Activated CD4-positive, alpha-beta T cell treated with anti-CD3 and anti-CD28 coated beads, Interleukin-10, Interleukin-2, amounts not matched to agents 100 ng/mL and 50 ng/mL, durations not matched to agents 16 hours and 8 hours (primary cell): Measurements from ENCODE around the gene OSBPL6.

Experiments
- DNase-seq: peaks from one replicate; pipeline ENCODE4 v3.0.0-alpha.2; 2020

OSBPL6 gene

DNA sequence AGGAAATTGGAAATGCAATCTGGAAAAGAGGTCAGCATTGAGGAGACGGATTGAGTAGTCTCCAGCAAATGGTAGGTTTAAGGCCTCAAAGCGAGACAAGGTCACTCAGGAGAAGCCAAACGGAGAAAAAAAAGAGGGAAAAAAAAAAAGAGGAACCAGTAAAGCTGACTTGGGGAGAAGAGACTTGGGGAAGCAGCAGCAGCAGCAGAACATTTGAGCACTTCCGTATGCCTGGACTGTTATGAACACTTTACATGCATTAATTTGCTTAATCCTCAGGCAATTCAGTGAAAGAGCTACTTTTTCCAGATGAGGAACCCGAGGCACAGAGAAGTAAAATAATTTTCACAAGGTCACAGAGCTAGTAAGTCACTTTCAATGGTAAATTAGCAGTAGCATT, 81.3 kb downstream of the OSBPL6 start:
- DNase-seq: no peak

DNA sequence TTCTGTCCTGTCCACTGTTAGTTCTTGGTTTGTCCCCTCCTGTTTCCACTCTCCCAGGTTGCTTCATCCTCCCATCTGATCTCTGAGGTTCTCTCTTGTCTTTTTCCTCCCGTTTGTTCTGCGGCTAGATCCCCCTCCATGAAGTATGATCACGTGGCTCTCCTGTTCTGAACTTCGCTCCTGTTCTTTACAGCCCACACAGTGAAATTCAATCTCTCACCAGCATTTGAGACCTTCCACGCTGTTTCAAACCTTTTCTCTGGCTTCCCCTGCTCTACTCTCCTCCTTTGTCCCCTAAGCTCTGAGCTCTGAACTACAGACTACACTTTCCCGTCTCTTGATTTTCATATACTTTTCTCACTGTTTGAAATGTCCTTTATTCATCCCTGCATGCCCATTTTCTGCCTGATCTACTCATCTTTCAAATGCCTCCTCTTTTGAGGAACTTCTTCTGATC, 83.5 kb downstream of the OSBPL6 start:
- no peak for DNase-seq

DNA sequence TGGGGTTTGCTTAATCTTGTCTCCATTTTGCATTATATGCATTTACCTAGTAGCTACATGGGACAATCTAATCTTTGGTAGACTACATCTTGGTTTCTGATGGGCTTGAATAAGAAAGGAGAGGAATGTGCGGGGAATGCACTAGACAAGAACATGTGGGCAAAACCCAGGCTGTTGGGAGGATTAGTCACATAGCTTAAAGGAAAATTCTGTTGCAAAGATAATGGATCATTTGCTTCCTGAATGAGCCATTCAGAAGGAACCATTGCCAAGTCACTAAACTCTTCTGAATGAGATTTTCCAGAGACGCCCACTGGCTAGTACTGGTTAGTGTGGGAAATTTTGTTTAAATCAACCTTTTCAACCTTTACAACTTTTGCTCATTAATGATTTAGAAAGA, 84.8 kb downstream of the OSBPL6 start:
- DNase-seq: no peak

DNA sequence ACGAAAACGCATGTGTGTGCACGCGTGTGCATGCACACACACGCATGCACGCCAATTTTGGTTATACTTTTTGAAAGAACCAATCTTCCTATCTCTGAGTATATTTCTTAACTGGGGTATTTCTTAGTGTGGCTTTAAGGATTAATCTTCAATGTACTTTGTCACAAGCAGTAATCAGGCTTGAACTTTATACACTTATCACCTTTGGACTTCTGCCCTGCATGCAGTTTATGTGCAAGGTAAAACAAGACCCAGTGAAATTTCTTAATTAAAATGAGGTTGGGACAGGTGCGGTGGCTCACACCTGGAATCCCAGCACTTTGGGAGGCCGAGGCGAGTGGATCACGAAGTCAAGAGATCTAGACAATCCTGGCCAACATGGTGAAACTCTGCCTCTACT, 85.3 kb downstream of the OSBPL6 start:
- no peak for DNase-seq

DNA sequence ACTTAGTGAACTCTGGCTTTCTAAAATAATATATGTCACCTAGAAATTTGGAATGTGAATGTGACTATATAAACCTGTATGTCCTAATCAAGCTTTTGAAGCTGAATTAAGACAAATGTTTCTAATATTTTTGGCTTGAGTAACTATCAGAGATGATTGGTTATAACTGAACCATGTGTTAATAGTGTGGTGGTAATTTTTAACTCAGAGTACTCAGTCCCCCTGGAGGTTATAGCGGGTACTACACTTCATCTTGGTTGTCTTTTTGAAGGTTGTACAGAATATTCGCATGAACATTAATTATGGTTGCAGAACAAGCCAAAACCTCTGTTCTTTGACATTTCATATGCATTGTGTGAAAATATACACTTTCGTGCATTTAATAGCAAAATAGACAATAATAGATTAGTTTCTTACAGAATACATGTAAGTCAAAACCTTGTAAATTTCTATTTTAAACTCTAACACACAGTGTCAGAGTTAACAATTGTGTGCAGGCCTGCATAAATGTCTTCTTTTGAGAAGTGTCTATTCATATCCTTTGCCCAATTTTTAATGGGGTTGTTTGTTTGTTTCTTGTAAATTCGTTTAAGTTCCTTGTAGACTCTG, 86.0 kb downstream of the OSBPL6 start:
- DNase-seq: peak; percentile 51

DNA sequence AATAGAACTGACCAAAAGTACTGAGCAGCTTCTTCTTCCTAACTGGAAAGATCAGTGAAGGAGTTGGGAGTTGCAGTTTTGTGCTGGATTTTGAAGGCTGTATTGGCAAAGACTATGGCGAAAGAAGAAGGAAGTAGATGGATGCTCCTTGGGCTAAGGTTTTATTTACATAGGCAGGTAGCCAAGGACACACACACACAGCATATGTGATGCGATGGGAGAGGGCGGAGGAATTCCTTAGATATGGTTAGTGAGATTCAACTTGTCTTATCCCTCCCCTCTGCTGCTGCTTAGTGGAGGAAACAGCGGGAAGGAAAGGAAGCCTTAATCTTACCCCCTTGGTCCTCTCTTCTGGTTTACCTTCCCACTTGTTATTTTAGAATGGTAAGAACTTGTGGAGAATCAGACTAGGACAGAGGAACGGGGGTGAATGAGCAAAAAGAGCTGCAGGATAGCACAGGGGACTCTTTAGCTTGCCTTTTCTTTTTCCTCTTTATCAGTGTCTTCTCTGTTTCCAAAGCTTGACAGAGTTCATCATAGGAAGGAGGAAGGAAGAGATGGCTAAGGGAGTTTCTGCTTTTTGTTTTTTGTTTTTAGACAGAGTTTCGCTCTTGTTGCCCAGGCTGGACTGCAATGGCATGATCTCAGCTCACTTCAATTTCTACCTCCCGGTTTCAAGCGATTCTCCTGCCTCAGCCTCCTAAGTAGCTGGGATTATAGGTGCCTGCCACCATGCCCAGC, 87.9 kb downstream of the OSBPL6 start:
- no peak for DNase-seq

DNA sequence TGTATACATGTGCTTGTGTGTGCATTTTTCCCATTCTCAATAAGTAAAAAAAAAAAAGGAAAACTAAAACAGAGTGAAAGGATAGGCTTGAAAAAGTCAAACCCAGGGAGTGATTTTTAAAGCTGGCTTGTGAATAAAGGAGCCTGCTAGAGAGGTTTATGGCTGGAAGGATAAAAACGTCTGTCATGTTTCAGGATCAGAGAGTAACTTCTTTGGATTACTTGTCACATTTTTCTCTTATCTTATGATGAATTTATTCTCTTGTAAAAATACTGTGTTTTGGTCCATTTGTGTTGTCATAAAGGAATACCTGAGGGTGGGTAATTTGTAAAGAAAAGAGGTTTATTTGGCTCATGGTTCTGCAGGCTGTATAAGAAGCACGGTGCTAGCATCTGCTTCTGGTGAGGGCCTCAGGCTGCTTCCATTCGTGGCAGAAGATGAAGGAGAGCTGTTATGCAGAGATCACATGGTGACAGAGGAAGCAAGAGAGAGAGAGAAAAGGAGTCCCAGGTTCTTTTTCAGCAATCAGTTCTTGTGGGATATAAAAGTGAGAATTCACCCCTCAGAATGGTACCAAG, 89.1 kb downstream of the OSBPL6 start:
- no peak for DNase-seq

DNA sequence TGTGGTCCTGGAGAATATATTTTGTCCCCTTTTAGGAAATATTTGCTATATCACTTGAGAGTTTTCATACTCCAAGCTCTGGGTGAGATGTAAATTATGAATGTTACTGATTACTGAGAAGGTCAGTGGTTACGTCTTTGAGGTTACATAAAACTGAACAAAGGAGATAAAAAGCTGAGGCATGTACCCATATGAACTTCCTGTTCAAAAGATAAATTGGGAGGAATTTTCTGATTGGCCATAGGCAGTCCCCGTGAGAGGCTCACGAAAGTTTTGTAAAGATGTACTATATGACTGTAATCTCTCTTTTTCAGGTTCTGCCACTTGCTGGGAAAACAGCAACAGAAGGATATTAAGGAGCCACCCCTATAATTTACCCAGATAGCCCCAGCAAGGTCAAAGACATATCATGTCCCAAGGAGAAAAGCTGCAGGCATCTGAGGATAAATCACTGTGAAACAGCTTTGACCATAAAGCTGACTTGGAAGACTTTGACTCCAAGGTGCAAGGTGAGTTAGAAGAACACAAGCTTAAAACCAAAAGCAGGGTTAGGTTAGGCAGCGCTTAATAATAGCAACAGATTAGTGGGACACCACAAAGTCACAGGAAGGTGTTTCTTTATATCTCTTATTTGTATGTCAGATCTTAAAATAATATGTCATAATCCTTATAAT, 90.4 kb downstream of the OSBPL6 start:
- no peak for DNase-seq

DNA sequence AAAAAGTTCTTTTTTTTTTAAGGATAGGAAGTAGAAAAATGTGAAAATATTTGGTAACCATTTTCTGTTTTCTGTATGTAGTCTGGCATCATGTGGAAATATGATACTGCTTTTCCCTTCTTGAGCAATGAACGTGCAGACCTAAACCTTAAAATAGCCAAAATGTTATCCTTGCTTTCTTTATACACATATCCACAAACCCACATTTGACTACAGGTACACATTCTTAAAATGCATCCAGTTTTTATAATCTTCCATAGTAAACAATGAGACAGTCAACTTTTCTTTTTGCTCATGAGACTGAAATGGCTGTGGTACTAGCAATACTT, 90.9 kb downstream of the OSBPL6 start:
- DNase-seq: no peak

DNA sequence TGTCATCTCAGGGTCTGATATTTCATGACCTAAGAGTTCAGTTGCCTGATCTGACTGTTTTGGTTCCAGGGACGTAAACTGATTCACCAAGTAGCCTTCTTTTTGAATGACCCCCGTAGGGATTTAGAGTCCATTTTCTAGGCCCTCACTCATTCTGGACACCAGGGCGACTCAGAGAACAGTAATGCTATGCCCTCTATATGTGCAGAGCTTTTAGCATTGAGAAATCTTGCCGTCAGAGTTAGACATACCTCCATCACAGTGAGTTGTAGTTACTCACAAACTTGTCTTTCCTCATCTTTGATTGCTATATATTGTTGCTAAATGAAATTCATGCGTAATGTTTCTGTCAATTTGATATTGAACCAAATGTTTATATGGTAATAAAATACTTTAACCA, 92.3 kb downstream of the OSBPL6 start:
- no peak for DNase-seq

DNA sequence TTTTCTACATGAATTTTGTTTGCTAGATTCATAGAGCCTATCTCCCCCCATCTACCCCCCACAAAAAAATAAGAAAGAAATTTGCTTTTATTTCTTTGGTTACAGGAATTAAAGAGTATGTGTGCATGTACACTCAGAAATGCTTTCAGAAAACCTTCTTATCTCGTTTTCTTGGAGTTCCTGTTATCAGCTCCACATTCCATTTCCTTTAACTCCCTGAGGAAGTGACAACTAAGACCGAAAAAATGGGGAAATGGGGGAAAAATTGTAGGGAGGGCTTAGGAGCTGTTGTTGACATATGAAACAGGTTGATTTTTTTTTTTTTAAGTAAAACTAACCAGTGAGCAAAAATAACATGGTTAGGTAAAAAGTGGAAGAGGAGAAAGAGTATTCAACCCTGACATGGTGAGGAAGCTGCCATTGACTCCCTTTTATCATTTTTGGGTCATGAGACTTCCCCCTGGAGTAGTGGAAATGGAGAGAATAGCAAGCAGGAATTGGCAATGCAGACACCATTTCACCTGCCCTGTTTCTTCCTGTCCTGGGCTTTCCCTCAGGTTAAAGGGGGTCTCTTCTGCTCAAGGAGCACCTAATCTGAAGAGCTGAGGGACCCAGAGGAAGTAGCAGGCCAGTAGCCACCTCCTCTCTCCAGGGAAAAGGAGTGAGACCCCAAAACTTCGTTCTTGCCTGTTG, 93.5 kb downstream of the OSBPL6 start:
- no peak for DNase-seq

DNA sequence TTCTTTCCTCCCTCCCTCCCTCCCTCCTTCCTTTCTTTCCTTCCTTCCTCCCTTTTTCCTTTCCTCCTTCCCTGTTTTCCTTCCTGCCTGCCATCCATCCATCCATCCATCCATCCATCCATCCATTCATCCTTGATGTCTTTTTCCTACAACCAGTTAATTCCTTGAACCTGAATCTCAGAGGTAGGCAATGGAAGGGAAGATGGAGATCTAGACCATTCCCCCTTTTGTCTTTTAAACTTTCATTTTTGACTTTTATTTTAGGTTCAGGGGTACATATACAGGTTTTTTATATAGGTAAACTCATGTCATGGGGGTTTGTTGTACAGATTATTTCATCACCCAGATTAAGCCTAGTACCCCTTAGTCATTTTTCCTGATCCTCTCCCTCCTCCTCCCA, 97.4 kb downstream of the OSBPL6 start:
- no peak for DNase-seq

DNA sequence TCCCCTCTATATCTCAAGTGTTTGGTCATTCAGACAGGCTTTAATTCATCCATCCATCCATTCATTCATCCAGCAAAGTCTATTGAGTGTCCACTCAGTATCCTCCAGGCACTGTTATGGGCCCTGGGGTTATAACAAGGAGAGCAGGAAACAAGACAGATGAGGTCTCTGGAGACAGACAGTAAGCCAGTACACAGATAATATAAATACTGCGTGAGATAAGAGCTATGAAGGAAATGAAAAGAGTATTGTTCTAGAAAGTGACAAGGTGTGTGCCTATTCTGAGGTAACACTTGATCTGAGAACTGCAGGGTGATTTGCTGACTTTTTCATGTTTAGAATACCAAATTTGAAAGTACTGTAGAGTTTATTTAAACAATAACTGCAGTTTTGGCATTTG, 98.3 kb downstream of the OSBPL6 start:
- DNase-seq: no peak

DNA sequence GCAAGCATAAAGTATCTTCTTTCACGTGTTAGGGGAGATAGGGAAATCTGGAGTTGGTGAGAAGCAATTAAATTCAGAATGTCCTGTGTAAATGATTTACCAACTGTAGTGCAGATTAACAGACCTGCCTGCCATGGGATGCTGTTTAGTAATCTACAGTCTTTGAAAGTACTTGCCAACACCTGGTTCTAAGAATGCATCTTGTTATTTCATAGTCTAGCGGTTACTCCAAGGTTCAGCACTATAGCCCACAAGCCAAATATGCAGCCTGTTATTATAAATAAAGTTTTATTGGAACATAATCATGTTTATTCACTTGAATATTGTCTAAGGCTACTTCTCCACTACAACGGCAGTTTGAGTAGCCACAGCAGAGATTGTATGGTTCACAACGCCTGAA, 100.8 kb downstream of the OSBPL6 start:
- DNase-seq: no peak

DNA sequence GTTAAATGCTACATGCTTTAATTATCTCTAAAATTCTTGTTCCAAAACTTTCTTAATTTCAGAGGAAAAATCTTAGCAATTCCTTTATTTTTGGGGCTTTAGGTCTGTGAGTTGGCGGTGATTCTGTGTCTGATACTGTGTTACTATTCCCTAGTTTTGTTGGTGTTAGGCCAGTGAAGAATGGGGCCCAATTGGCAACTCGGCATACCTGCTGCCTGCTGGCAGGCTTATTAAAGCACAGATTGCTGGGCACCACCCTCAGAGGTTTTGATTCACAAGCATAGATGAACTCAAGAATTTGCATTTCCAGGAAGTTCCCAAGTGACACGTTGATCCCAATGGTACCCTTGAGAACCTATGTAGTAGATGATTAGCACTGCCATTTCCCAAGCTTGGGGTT, 101.6 kb downstream of the OSBPL6 start:
- DNase-seq: no peak

DNA sequence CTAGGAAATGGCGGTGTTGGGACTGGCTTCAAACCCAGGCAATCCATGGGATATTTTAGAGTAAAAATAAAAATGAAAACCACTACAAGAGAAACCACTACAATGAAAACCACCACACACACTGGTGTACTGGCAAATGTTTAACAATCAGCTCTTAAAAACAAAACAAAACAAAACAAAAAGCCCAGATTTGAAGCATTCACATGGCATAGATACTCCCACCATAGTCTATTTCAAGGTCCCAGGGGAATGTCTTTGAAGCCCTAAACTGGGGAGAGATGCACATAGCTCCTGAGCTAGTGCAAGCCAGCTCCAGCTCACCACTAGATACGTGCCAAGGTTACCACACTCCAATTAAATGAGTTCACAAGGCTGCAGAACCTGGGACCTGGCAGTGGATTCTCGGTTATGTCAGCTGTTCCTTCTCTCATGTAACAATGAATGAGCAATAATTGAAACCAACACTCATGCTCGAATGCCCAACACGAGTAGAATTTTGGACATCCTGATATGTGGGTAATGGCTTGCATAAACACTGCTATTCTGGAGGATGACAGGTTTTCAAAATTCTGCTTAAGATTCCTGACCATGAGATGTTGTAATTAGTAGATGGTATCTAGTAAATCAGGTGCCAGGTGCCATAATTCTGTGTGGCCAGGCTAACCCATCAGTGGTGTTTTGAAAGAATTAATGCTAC, 102.2 kb downstream of the OSBPL6 start:
- no peak for DNase-seq

DNA sequence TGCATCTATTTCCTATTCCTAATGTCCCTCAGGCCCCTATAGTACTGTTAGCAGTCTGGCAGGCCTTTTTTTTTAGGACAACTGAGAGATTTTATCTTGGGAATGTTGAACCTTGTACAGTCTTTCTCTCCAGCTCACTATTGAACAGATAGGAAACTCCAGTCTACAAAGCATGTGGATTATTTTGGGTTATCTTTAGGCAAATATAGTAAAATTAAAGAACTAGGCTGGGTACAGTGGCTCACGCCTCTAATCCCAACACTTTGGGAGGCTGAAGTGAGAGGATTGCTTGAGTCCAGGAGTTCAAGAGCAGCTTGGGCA, 102.7 kb downstream of the OSBPL6 start:
- no peak for DNase-seq

DNA sequence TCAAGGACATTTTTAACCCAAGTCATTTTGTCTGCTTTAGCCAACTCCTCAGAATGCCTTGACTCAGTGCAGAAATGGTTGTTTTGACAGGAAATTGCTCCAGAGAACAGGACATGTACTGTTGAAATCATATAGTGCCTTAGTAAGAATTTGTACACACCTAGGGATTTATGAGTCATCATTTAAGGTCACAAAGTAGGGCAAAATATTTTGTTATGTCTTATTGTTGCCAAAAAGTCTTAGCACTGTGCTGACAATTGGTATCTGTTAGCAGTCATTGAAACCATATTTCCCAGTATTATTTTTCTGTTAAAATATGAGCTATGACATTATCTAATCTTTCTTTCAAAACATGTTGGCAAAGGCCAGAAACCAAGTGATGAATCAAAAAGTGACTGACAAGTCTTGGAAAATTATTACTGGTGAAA, 104.5 kb downstream of the OSBPL6 start:
- DNase-seq: no peak

DNA sequence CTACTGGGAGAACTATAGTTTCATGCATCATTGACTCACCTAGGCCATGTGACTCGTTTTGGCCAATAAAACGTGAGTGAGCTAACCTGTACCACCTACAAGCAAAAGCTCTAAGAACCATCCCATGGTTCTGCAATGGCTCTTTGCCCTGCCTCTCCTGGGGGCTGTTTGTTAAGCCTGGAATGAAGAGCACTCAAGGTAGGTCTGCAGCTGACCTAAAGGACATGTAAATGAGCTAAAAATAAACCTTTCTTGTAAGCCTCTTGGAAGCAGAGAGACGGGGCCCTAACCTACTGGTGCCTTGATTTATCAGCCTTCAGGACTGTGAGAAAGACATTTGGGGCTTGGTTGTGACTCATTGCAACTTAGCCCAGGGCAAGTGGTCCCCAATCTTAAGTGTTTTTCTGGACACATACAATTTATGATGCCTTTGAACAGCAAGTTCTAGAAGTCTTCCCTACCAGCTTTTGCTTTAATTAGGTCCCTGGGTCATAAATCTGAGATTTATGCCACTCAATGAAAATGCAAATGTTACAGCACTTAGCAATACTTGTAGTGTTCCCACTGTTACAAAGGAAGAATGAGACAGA, 107.4 kb downstream of the OSBPL6 start:
- DNase-seq: no peak

DNA sequence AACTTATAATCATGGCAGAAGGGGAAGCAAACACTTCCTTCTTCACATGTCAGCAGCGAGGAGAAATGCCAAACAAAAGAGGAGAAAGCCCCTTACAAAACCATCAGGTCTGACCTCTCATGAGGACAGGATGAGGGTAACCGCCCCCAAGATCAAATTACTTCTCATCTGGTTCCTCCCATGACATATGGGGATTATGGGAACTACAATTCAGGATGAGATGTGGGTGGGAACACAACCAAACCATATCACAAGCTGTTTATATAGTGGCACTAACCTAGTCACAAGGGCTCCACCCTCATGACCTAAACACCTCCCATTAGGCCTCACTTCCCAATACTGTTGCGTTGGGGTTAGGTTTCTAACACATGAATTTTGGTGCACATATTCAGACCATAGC, 110.0 kb downstream of the OSBPL6 start:
- no peak for DNase-seq

DNA sequence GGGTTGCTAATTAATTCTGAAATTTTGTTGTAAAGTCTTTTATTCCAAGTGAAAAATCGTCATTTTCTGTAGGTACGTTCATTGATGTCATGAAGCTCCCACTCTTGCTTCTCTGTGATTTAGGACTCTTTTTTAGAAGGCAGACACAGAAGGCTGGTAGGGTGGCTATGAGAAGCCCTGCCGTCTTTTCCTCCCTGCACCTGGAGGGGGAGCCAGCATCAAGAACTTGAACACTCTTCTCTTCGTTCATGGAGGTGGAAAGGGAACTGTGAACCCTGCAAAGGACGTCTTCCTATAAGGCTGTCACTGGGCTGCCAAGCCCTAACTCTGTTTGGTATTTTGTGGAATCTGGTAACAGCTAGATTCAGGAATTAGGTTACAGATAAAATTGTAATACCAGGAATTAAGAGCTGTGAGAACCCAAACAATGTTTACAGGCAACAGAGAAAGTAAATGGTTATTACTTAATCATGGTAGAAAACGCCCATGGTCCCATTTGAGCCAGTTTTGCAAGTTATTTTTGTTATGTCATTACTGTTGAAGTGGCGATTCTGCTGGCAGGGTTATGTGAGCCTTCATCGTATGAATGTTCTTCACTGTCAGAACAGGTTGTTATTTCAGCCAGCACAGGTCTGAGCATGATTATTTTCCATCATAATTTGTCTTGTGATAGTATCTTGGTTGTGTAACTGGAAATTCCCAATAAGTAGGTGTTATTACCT, 112.2 kb downstream of the OSBPL6 start:
- peak; percentile 64 for DNase-seq

DNA sequence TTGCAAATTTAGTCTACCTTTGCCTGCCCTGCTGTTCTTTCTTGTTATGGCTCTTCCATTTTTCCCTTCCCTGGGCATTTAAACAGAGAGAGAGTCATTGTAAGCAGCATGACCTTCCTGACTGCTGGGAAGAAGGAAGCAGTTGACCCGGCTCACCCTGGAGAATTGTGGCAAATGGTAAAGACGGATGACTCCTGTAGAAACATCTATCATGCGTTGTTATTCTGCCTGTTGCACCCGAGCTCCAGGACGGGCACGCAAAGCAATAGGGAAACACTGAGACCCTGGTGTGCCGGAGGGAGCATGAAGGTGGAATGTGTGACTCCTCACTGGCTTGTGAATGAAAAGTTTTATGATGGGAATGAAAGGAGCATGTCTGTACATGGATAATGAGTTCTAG, 113.3 kb downstream of the OSBPL6 start:
- DNase-seq: no peak
